ENCODE results near the gene NRCAM. TPM values are rescaled to one million over a fixed set of nuclear protein-coding genes. Genes with fewer than 3 reads are reported as not detected.

The NRCAM gene
- total RNA-seq, 1 experiment from 2014 or later: 2.7 TPM

GRCh38 chr7:108104324-108104723 lies 351.9 kb downstream of the NRCAM start (continued):
- TF ChIP-seq ZNF532 (CRISPR knock-in tag; IDR thresholded peaks at IDR 0.05; ENCODE audit: borderline replicate concordance) (no peak), TEAD1 (CRISPR knock-in tag; IDR thresholded peaks at IDR 0.05) (no peak), E2F4 (CRISPR knock-in tag; IDR thresholded peaks at IDR 0.05; ENCODE audit: borderline replicate concordance, low read depth) (no peak)

- Mint-ChIP-seq H3K4me3 (no peak overlapping the region), H3K27ac (no peak overlapping the region), H3K4me1 (no peaks in the 10 kb centered on the region), H3K36me3 (no peaks in the 10 kb centered on the region), H3K27me3 (ENCODE audit: low read depth) (no peaks in the 10 kb centered on the region), H3K9me3 (no peaks in the 10 kb centered on the region)
- no peak for ATAC-seq
- ChIA-PET POLR2A (no interaction called here), CTCF (interaction anchor here (1.4 kb wide), 1 partner anchor 42 kb away, joined by 4 read pairs; no protein-coding TSS in a partner anchor)
- TF ChIP-seq ZNF671 (CRISPR knock-in tag; IDR thresholded peaks at IDR 0.05) (no peak), NFYB (CRISPR knock-in tag; conservative IDR thresholded peaks at IDR 0.05; ENCODE audit: low read depth) (no peak), MYBL2 (CRISPR knock-in tag; IDR thresholded peaks at IDR 0.05) (no peak)
- no peak for DNase-seq (ENCODE audit: low spot score)
Observed at GRCh38 chr7:108103558-108104298, 352.5 kb downstream of the NRCAM start.

- Mint-ChIP-seq H3K27me3 (ENCODE audit: low read depth) (no peaks in the 10 kb centered on the region), H3K36me3 (no peaks in the 10 kb centered on the region), H3K9me3 (no peaks in the 10 kb centered on the region), H3K4me3 (no peak overlapping the region), H3K27ac (no peak overlapping the region), H3K4me1 (no peaks in the 10 kb centered on the region)
- POLR2A ChIA-PET: no interaction called here
- DNase-seq (ENCODE audit: low spot score) (no peak), ATAC-seq (no peak)
- TF ChIP-seq E2F1 (CRISPR knock-in tag; IDR thresholded peaks at IDR 0.05) (no peak), ZNF425 (CRISPR knock-in tag; conservative IDR thresholded peaks at IDR 0.05) (no peak), ZNF263 (CRISPR knock-in tag; IDR thresholded peaks at IDR 0.05; ENCODE audit: low read depth) (no peak)
- CTCF ChIA-PET: interaction anchor here (1.2 kb wide), 1 partner anchor 62 kb away, joined by 3 read pairs; no protein-coding TSS in a partner anchor
Observed at GRCh38 chr7:108102671-108103312, 353.4 kb downstream of the NRCAM start.

- DNase-seq (ENCODE audit: low spot score) (no peak), ATAC-seq (no peak)
- H3K27me3 Mint-ChIP-seq (ENCODE audit: low read depth): no peaks in the 10 kb centered on the region
- H3K4me3 Mint-ChIP-seq: no peak overlapping the region
- H3K36me3 Mint-ChIP-seq: no peaks in the 10 kb centered on the region
- ChIA-PET POLR2A (no interaction called here), CTCF (no interaction called here)
- H3K9me3 Mint-ChIP-seq: no peaks in the 10 kb centered on the region
- no peak overlapping the region for H3K27ac Mint-ChIP-seq
- no peaks in the 10 kb centered on the region for H3K4me1 Mint-ChIP-seq
- TF ChIP-seq ZNF121 (CRISPR knock-in tag; IDR thresholded peaks at IDR 0.05): no peak
- no peak for TF ChIP-seq TCF7 (CRISPR knock-in tag; IDR thresholded peaks at IDR 0.05; ENCODE audit: low read depth)
- TF ChIP-seq ZNF512 (CRISPR knock-in tag; IDR thresholded peaks at IDR 0.05; ENCODE audit: borderline replicate concordance): no peak
- TF ChIP-seq E2F4 (CRISPR knock-in tag; IDR thresholded peaks at IDR 0.05; ENCODE audit: borderline replicate concordance, low read depth): no peak
Observed at GRCh38 chr7:108101759-108102158, 354.5 kb downstream of the NRCAM start.
